GDM1 (cell line): ENCODE measurements around the gene KIF26B.

Source experiments
- DNase-seq: peaks from one replicate; lab custom pipeline; 2025; lab: John Stamatoyannopoulos, UW

The KIF26B gene

DNA sequence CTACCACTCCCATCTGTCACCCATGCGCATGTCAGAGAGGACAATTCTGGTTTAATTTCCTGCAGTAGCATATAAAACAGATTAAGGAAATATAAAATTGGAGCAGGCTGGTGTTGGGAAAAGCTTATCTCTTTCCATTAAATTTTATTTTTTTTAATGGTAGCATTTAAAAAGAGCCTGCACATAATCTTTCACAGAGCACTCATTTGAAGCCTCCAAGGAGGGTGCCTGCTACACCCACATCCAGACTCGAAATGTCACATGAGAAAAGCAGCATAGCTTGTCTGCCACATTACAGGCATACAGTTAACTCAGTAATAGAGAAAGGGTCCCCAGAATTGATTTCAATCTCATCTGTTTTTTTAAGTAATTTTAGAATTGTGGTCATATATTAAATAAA lies 599.0 kb downstream of the KIF26B start:
- DNase-seq, result no peak

DNA sequence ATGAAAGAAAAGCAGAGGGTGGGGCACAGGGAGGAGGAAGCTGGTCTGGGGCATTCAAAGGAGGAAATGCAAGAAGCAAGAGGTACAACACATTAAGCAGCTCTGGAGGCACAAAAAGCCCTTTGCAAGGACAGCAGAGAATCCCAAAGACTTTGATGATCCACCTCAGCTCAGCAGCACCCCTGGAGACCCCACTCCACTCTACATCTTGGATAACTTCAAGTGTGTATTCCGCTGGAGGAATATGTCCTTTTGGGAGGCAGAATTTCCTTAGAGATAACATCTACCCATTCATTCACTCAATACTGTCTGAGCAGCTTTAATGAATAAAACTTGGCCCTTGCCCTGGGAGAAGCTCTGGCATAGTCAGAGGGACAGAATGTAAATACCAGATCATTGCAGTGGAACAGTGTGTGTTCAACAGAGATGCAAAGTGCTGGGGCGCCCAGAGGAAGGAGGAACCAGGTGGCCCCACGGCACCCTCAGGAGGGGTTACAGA lies 599.7 kb downstream of the KIF26B start:
- DNase-seq, result no peak
